PFSK-1 (cell line): Measurements from ENCODE around the gene AKT2.

Experiments
- POLR2AphosphoS5 ChIP-seq: IDR thresholded peaks from 2 replicates; pipeline ENCODE4 v1.6.1; 2012; ENCODE audit warnings: low read depth, mild to moderate bottlenecking, control low read depth, low read length, moderate library complexity
- REST ChIP-seq, 2 experiments: IDR thresholded peaks; 2 replicates each; pipeline versions ENCODE4 v1.6.1 to v1.8.0; 2011 to 2012; ENCODE audit warnings: low read depth in 2 of 2, low read length in 2 of 2, control low read depth in 1 of 2, inconsistent platforms in 1 of 2, mild to moderate bottlenecking in 1 of 2, moderate library complexity in 1 of 2; ENCODE audit not compliant: insufficient read depth in 1 of 2

GRCh38 chr19:40282920-40283319 is 2.2 kb downstream of the AKT2 start:
- TF ChIP-seq REST (IDR thresholded peaks at IDR 0.05; ENCODE audit: insufficient read depth in 1 of 2, low read depth in 2 of 2, low read length in 2 of 2): no peak
- TF ChIP-seq POLR2AphosphoS5: no peak
